Mesenchymal stem cell (in vitro differentiated cells and primary cell): ENCODE results near the gene CRKL.
A peak's percentile ranks its signal among the peaks of the same experiment; 100 is the strongest.

Source experiments
- DNase-seq: peaks from one replicate; pipeline ENCODE4 v3.0.0-alpha.2; 2013
- H2AFZ ChIP-seq: one replicate; pipeline ENCODE4 v1.6.1; 2013; ENCODE audit warnings: low read depth, mild to moderate bottlenecking, control low read depth, inconsistent platforms, low read length, moderate library complexity
- H2AK5ac ChIP-seq: 2 replicates; pipeline ENCODE4 v1.6.1; 2013; ENCODE audit warnings: low read length, moderate library complexity, mild to moderate bottlenecking, inconsistent platforms; ENCODE audit not compliant: severe bottlenecking
- H2BK120ac ChIP-seq: one replicate; pipeline ENCODE4 v1.6.1; 2013; ENCODE audit warnings: low read depth, mild to moderate bottlenecking, inconsistent platforms, low read length, moderate library complexity
- H2BK12ac ChIP-seq, 2 experiments: one replicate each; pipeline ENCODE4 v1.6.1; 2013; ENCODE audit warnings: inconsistent platforms in 2 of 2, low read length in 2 of 2, mild to moderate bottlenecking in 2 of 2, moderate library complexity in 2 of 2, control low read depth in 1 of 2
- H2BK15ac ChIP-seq: one replicate; pipeline ENCODE4 v1.6.1; 2013; ENCODE audit warnings: mild to moderate bottlenecking, low read depth, inconsistent platforms; ENCODE audit not compliant: poor library complexity, severe bottlenecking
- H2BK5ac ChIP-seq: 2 replicates; pipeline ENCODE4 v1.6.1; 2013; ENCODE audit warnings: low read depth, mild to moderate bottlenecking, low read length, control low read depth, inconsistent platforms; ENCODE audit not compliant: poor library complexity, severe bottlenecking
- H3K14ac ChIP-seq, 2 experiments: one replicate each; pipeline ENCODE4 v1.6.1; 2013; ENCODE audit warnings: inconsistent platforms in 2 of 2, low read length in 2 of 2, control low read depth in 1 of 2, mild to moderate bottlenecking in 1 of 2, moderate library complexity in 1 of 2
- H3K18ac ChIP-seq, 2 experiments: one replicate each; pipeline ENCODE4 v1.6.1; 2013; ENCODE audit warnings: inconsistent platforms in 2 of 2, low read length in 2 of 2, control low read depth in 1 of 2, low read depth in 1 of 2, mild to moderate bottlenecking in 1 of 2
- H3K23ac ChIP-seq, 2 experiments: one replicate each; pipeline ENCODE4 v1.6.1; 2013; ENCODE audit warnings: inconsistent platforms in 2 of 2, low read length in 2 of 2, mild to moderate bottlenecking in 2 of 2, moderate library complexity in 2 of 2, control low read depth in 1 of 2
- H3K27ac ChIP-seq: 2 replicates; pipeline ENCODE4 v1.5.1; 2013; ENCODE audit warnings: mild to moderate bottlenecking, moderate library complexity, low read length, control low read depth, inconsistent platforms; ENCODE audit not compliant: poor library complexity, severe bottlenecking
- H3K27me3 ChIP-seq, 2 experiments: 2 replicates each; pipeline versions ENCODE4 v1.6.1 to v1.7.0; 2013; ENCODE audit warnings: low read length in 2 of 2, mild to moderate bottlenecking in 2 of 2, moderate library complexity in 2 of 2, control low read depth in 1 of 2, inconsistent platforms in 1 of 2; ENCODE audit not compliant: control insufficient read depth in 1 of 2, insufficient read depth in 1 of 2
- H3K36me3 ChIP-seq, 2 experiments: 2 replicates each; pipeline versions ENCODE4 v1.6.1 to v1.7.0; 2013; ENCODE audit warnings: low read length in 2 of 2, control low read depth in 1 of 2, inconsistent platforms in 1 of 2, low read depth in 1 of 2, mild to moderate bottlenecking in 1 of 2; ENCODE audit not compliant: insufficient read depth in 2 of 2, control insufficient read depth in 1 of 2
- H3K4ac ChIP-seq, 2 experiments: one replicate each; pipeline ENCODE4 v1.6.1; 2013; ENCODE audit warnings: inconsistent platforms in 2 of 2, low read length in 2 of 2, mild to moderate bottlenecking in 2 of 2, moderate library complexity in 2 of 2, control low read depth in 1 of 2, low read depth in 1 of 2
- H3K4me1 ChIP-seq: 2 replicates; pipeline ENCODE4 v1.6.1; 2013; ENCODE audit warnings: low read depth, low read length, control low read depth; ENCODE audit not compliant: control insufficient read depth, insufficient read depth
- H3K4me2 ChIP-seq: 2 replicates; pipeline ENCODE4 v1.6.1; 2013; ENCODE audit warnings: low read length, mild to moderate bottlenecking, inconsistent platforms; ENCODE audit not compliant: poor library complexity, severe bottlenecking
- H3K4me3 ChIP-seq, 2 experiments: 2 replicates each; pipeline versions ENCODE4 v1.5.1 to v1.7.0; 2013; ENCODE audit warnings: low read length in 2 of 2, mild to moderate bottlenecking in 2 of 2, control low read depth in 1 of 2, low read depth in 1 of 2; ENCODE audit not compliant: insufficient read depth in 1 of 2
- H3K79me1 ChIP-seq: replicated peaks from 2 replicates; pipeline ENCODE4 v1.6.1; 2013; ENCODE audit warnings: mild to moderate bottlenecking, control low read depth, low read length, inconsistent platforms; ENCODE audit not compliant: poor library complexity, severe bottlenecking
- H3K9ac ChIP-seq: 2 replicates; pipeline ENCODE4 v1.7.0; 2013; ENCODE audit warnings: mild to moderate bottlenecking, low read length, moderate library complexity
- H3K9me3 ChIP-seq: 2 replicates; pipeline ENCODE4 v1.7.0; 2013; ENCODE audit warnings: mild to moderate bottlenecking, low read length; ENCODE audit not compliant: control insufficient read depth
- H4K8ac ChIP-seq: one replicate; pipeline ENCODE4 v1.6.1; 2013; ENCODE audit warnings: inconsistent platforms, mild to moderate bottlenecking, low read length, moderate library complexity
- H4K91ac ChIP-seq: one replicate; pipeline ENCODE4 v1.6.1; 2013; ENCODE audit warnings: mild to moderate bottlenecking, low read length, inconsistent platforms
- WGBS: methylation state at CpG from one replicate; pipeline ENCODE4 v1.1.7; 2013; ENCODE audit warnings: mixed read lengths; 5-methylcytosine and 5-hydroxymethylcytosine counted together

CRKL gene

DNA sequence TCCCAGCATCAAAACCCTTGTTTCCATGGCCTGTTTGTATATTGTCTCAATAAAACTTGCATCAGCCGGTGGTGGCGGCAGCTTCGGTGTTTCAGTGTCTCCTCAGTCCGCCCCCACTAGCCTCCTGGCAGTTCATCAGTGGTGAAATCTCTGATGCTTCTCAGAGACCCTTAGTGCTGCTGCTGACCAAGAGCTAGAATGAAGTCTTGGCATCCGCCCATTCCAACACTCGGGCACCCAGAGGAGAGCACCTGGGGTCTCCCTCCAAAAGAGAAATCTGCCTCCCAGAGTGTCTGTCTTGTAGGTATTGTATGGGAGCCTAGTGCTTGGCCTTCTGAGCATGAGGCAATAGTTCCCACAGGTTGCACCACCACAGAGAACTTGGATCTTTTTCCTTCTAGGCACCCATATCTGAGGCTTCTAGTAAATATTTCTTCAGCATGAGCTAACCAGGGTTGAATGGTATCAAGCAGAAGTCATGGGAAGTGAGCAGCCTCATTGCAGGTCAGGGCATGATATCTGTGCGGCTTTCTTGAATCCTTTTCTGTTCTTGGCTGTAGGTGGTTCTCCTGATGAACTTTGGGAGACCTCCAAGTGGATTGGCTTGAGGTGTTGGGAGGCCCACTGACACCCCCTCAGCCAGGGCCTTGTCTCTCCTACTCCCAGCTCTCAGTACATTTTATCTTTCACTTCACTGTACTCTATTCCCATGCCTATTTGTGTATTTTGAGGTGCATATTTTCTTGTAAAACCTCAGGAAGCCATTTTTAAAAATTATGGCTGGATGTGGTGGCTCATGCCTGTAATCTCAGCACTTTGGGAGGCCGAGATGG lies 36.7 kb downstream of the CRKL start:
- Histone ChIP-seq H3K4me3 (no peak overlapping the region), H2AK5ac (no peak overlapping the region), H2BK15ac (no peak overlapping the region), H3K23ac (no peak overlapping the region), H3K27me3 (no peaks in the 10 kb centered on the region), H3K9ac (no peak overlapping the region), H2BK120ac (no peak overlapping the region), H2AFZ (no peak overlapping the region), H3K9me3 (no peaks in the 10 kb centered on the region), H3K14ac (no peak overlapping the region), H3K4ac (no peak overlapping the region), H2BK5ac (no peak overlapping the region), H3K4me1 (peaks cover 33% of the 10 kb centered on the region), H3K18ac (no peak overlapping the region), H3K36me3 (peaks cover 44 to 50% of the 10 kb centered on the region in 2 experiments), H2BK12ac (no peak overlapping the region), H3K79me1 (peaks cover 26% of the 10 kb centered on the region), H4K8ac (no peak overlapping the region), H4K91ac (no peak overlapping the region), H3K4me2 (no peak overlapping the region), H3K27ac (no peak overlapping the region)
- WGBS: 100% methylated on average over 8 of the region's 8 CpGs
- DNase-seq: peak; percentile 32

DNA sequence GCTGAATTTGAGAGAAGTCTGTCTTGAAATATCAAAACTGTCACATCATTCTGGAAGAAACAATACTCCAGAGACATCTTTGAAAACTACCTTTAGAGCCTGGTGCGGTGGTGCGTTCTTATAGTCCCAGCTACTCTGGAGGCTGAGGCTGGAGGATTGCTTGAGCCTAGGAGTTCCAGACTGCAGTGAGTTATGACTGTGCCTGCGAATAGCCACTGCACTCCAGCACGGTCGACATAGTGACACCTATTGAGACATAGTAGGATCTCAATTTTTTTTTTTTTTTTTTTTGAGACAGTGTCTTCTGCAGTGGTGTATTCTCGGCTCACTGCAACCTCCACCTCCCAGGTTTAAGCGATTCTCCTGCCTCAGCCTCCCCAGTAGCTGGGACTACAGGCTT lies 38.3 kb downstream of the CRKL start:
- no peaks in the 10 kb centered on the region for H3K9me3 ChIP-seq
- peaks cover 26% of the 10 kb centered on the region for H3K79me1 ChIP-seq
- no peak overlapping the region for H2AFZ ChIP-seq
- H4K8ac ChIP-seq: no peak overlapping the region
- no peak overlapping the region for H3K4me3 ChIP-seq
- 84% methylated on average over 6 of the region's 7 CpGs for WGBS
- H3K4me2 ChIP-seq: no peak overlapping the region
- H2AK5ac ChIP-seq: no peak overlapping the region
- H3K23ac ChIP-seq: no peak overlapping the region
- H3K36me3 ChIP-seq: peaks cover 30 to 37% of the 10 kb centered on the region in 2 experiments
- H3K4me1 ChIP-seq: peaks cover 30% of the 10 kb centered on the region
- H3K4ac ChIP-seq: no peak overlapping the region
- no peak overlapping the region for H3K14ac ChIP-seq
- no peak overlapping the region for H2BK5ac ChIP-seq
- H3K18ac ChIP-seq: no peak overlapping the region
- H2BK12ac ChIP-seq: no peak overlapping the region
- H3K27me3 ChIP-seq: no peaks in the 10 kb centered on the region
- H4K91ac ChIP-seq: no peak overlapping the region
- DNase-seq: peak; percentile 18
- H3K27ac ChIP-seq: no peak overlapping the region
- H2BK120ac ChIP-seq: no peak overlapping the region
- no peak overlapping the region for H2BK15ac ChIP-seq
- H3K9ac ChIP-seq: no peak overlapping the region

DNA sequence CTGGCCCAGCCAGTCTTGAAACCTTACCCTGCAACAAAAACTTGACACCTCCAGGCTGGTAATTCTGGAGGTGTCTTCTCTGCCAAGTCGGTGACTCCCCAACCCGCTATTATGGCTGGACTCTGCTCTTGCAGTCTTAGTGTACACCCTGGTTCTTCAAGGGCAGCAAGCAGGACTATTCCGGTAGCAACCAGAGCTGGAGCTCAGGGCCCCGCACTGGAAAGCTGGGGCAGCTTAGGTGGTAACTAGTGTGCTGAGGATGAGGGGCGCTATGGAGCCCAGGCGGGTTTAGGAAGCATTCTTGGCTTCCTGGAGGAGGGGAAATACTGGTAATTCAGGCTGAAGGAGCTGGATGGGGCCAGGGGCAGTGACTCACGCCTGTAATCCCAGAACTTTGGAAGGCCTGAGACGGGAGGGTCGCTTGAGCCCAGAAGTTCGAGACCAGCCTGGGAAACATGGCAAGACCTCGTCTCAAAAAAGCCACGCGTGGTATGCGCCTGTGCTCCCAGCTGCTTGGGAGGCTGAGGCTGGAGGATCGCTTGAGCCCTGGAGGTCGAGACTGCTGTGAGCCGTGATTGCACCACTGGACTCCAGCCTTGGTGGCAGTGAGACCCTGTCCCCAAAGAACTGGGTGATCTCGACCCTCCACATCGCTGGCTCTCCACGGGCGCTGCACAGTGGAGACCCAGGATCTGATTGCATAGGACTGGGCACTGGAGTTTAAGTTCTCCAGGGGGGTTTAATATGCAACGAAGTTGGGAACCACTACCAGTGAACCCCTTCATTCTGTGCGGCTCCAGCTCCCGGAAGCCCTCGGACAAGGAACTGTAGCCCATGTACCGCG lies 39.3 kb downstream of the CRKL start:
- Histone ChIP-seq H3K4me3 (peak overlapping the region; percentile 57 to 92), H3K14ac (peak overlapping the region in 1 of 2 experiments; percentile 62), H3K27ac (no peak overlapping the region), H4K8ac (peak overlapping the region; percentile 96), H3K27me3 (no peaks in the 10 kb centered on the region), H3K9ac (peak overlapping the region; percentile 87), H2BK12ac (no peak overlapping the region), H3K4ac (peak overlapping the region in 1 of 2 experiments; percentile 29), H3K18ac (peak overlapping the region in 1 of 2 experiments; percentile 67), H2AK5ac (no peak overlapping the region), H3K79me1 (peaks cover 26% of the 10 kb centered on the region), H3K4me2 (peak overlapping the region; percentile 69), H3K4me1 (peaks cover 29% of the 10 kb centered on the region), H3K23ac (peak overlapping the region in 1 of 2 experiments; percentile 61), H2BK5ac (no peak overlapping the region), H3K36me3 (peaks cover 27 to 30% of the 10 kb centered on the region in 2 experiments), H2BK15ac (no peak overlapping the region), H2AFZ (no peak overlapping the region), H4K91ac (peak overlapping the region; percentile 22), H3K9me3 (no peaks in the 10 kb centered on the region), H2BK120ac (no peak overlapping the region)
- whole genome bisulfite sequencing: 35% methylated on average over 24 of the region's 27 CpGs
- DNase-seq: peak; percentile 50
